ENCODE measurements around the gene DDX31.

The DDX31 gene

DNA sequence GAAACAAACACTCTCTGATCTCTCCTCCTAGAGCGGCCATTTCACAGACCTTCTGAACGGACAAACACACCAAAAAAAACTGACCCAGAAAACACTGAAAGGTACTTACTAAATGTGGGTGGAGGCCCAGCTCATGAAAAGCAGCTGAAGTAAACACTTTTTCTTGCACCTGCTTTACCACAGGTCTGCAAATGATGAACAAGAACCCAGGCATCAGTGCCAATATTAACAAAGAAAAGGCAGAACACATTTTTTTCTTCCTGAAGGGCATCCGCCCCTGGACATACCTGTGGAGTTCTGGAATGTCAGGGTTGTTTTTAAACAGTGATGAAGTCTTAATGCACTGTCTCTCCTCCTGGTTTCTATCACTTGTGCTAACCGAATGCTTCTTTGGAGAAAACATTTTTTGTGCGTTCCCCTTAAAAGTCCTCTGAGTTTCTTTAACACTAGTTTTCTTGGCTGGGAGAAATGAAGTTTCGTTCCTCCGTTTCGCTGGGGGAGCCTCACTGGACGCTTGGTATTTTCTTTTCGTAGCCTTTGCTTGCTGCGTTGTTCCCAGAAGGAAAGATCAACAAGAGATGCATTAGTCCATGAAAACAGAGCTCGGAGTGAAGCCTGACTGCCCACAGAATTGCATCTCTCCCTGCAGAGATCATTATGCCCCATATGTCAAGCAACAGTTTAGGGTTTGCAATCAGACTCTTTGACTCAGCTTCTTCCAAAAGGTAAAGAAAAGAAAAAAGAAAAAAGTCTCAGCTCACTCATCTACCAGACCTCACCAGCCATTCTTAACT is 7.4 kb downstream of the DDX31 start:
- FAIRE-seq (no peak), DNase-seq (ENCODE audit: insufficient read length, low spot score) (no peak)
- no peak for TF ChIP-seq POLR2A (IDR thresholded peaks at IDR 0.05; ENCODE audit: low read depth, low read length)

- FAIRE-seq = no peak
- no peak for TF ChIP-seq POLR2A (IDR thresholded peaks at IDR 0.05; ENCODE audit: low read depth, low read length)
Measured at GRCh38 chr9:132656299-132656698, 13.5 kb downstream of the DDX31 start.

DNA sequence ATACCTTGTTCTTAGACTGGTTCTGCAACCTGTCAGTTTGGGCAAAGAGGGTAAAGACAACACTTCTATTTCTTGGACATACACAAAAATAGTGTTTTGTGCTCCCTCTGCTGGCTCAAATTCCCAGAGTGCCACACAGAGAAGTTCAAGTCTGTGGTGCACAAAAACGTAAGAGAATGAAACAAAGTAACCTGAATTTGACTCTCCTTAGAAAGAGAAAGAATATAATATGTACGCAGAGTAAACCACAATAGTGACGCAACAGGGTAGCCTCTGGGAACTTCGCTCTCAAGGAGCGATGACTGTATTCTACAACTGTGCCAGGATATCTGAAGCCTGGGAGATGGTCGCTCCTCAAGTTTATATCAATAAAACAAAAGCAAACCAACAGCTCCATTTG is 18.5 kb downstream of the DDX31 start:
- DNase-seq (ENCODE audit: insufficient read length, low spot score) (peak; percentile 40), FAIRE-seq (peak; percentile 94)
- TF ChIP-seq POLR2A (IDR thresholded peaks at IDR 0.05; ENCODE audit: low read depth, low read length) = no peak

More at GRCh38 chr9:132656299-132656698, 13.5 kb downstream of the DDX31 start:
- DNase-seq (ENCODE audit: insufficient read length, low spot score) = no peak

GRCh38 chr9:132648685-132649084 is 21.1 kb downstream of the DDX31 start:
- FAIRE-seq (no peak), DNase-seq (ENCODE audit: insufficient read length, low spot score) (no peak)
- no peak for TF ChIP-seq POLR2A (IDR thresholded peaks at IDR 0.05; ENCODE audit: low read depth, low read length)

- no peak for TF ChIP-seq POLR2A (IDR thresholded peaks at IDR 0.05; ENCODE audit: low read depth, low read length)
- FAIRE-seq (no peak), DNase-seq (ENCODE audit: insufficient read length, low spot score) (no peak)
Measured at GRCh38 chr9:132648283-132648682, 21.5 kb downstream of the DDX31 start.

DNA sequence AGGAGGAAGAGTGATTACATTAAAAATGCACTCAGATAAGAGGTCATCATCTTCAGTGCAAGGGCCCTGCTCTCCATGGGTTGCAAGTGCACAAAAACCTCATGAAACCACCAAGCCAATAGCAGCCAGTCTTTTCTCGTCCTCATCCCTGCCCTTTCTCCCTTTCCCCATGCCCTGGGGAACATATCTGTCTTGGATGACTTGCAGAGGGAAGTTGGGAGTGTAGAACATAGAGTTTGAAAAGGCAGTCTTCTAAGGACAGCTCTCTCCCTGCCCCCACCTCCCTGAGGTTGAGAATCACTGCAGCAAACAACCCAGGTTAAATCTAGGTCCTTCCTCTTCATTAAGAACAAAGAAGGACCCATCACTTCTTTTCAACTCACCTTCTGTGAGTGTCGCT is 22.0 kb downstream of the DDX31 start:
- FAIRE-seq (no peak), DNase-seq (ENCODE audit: insufficient read length, low spot score) (no peak)
- TF ChIP-seq POLR2A (IDR thresholded peaks at IDR 0.05; ENCODE audit: low read depth, low read length) = no peak

GRCh38 chr9:132647355-132647754 is 22.4 kb downstream of the DDX31 start:
- FAIRE-seq = peak; percentile 99
- TF ChIP-seq POLR2A (IDR thresholded peaks at IDR 0.05; ENCODE audit: low read depth, low read length) = no peak
- peak; percentile 78 for DNase-seq (ENCODE audit: insufficient read length, low spot score)

DNA sequence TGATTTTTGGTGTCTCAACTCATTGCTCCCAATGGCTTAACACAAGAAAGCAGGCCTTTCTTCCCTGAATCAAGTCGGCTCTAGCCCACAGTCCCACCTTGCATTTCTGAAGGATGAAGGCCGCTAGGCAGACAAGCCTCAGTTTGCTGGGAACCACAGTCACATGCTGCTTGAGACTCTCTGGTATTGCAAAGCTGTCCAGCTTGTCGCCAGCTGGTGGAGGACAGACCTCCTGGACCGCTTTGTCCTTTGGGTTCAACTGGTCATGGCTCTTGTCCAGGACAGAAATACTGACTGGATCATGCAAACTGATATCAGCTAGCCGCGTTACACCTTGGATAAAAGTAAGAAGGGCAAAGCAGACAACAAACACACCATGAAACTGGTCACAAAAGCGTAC is 23.1 kb downstream of the DDX31 start:
- DNase-seq (ENCODE audit: insufficient read length, low spot score) (no peak), FAIRE-seq (no peak)
- TF ChIP-seq POLR2A (IDR thresholded peaks at IDR 0.05; ENCODE audit: low read depth, low read length) = no peak

- FAIRE-seq (no peak), DNase-seq (ENCODE audit: insufficient read length, low spot score) (no peak)
- TF ChIP-seq POLR2A (IDR thresholded peaks at IDR 0.05; ENCODE audit: low read depth, low read length) = no peak
Measured at GRCh38 chr9:132645711-132646110, 24.1 kb downstream of the DDX31 start.

GRCh38 chr9:132645306-132645705 is 24.5 kb downstream of the DDX31 start:
- TF ChIP-seq POLR2A (IDR thresholded peaks at IDR 0.05; ENCODE audit: low read depth, low read length) = no peak
- DNase-seq (ENCODE audit: insufficient read length, low spot score) = no peak
- no peak for FAIRE-seq

GRCh38 chr9:132644251-132644650 is 25.5 kb downstream of the DDX31 start:
- TF ChIP-seq POLR2A (IDR thresholded peaks at IDR 0.05; ENCODE audit: low read depth, low read length) = no peak
- DNase-seq (ENCODE audit: insufficient read length, low spot score) (peak; percentile 10), FAIRE-seq (no peak)

GRCh38 chr9:132641216-132641615 is 28.6 kb downstream of the DDX31 start:
- DNase-seq (ENCODE audit: insufficient read length, low spot score) (no peak), FAIRE-seq (no peak)

DNA sequence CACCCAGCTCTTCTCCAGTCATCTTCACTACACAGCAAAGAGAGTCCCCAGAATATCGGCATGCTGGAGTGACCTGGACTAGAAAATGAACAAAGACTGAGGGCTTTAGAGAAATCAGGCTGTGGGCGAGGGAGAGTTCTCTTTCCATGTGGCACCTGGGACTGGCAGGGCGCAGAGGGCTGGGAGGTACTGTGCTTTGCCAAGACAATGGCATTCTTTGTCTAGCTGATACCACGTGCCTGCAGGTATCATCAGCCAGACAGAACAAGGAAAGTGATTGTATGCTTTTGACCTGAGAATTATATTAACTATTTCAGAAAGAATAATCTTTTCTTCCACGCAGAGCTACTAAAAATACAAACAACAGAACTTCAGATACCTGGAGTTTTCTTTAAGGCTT is 30.5 kb downstream of the DDX31 start:
- no peak for DNase-seq (ENCODE audit: insufficient read length, low spot score)
- no peak for FAIRE-seq
- no peak for TF ChIP-seq POLR2A (IDR thresholded peaks at IDR 0.05; ENCODE audit: low read depth, low read length)

More at GRCh38 chr9:132641216-132641615, 28.6 kb downstream of the DDX31 start:
- no peak for TF ChIP-seq POLR2A (IDR thresholded peaks at IDR 0.05; ENCODE audit: low read depth, low read length)

- FAIRE-seq = no peak
- TF ChIP-seq POLR2A (IDR thresholded peaks at IDR 0.05; ENCODE audit: low read depth, low read length) = no peak
- no peak for DNase-seq (ENCODE audit: insufficient read length, low spot score)
Measured at GRCh38 chr9:132638240-132638639, 31.5 kb downstream of the DDX31 start.

- no peak for TF ChIP-seq POLR2A (IDR thresholded peaks at IDR 0.05; ENCODE audit: low read depth, low read length)
- no peak for FAIRE-seq
Measured at GRCh38 chr9:132637801-132638200, 32.0 kb downstream of the DDX31 start.

More at GRCh38 chr9:132637801-132638200, 32.0 kb downstream of the DDX31 start:
- no peak for DNase-seq (ENCODE audit: insufficient read length, low spot score)
